ENCODE data around the gene TTLL3.
A peak's percentile ranks its signal among the peaks of the same experiment; 100 is the strongest.

TTLL3 gene

DNA sequence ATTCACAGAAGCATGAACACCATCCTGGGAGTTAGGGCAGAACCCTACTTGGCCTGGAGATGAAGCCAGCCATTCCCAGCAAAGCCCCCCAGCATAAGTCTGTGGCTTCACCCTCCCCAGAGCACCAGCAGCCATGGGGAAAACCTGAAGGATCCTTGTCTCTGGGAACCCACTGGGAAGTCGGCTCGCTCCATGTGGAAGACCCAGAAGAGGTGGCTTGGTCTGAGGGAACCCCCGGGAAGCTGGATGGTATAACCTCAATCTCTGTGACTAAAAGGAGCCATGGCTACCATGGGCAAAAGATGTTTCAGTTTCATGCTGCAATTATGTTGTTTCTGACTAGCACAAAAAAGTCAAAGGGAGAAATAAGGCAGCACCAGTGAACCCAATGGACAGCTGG, 45.5 kb downstream of the TTLL3 start:
- no peak overlapping the region for H2AK5ac ChIP-seq (ENCODE audit: low read length)
- H3K4me1 ChIP-seq (ENCODE audit: control insufficient read depth in 1 of 2, insufficient read depth in 2 of 2, low read length in 2 of 2) = peaks cover 3 to 7% of the 10 kb centered on the region in 2 experiments
- no peak overlapping the region for H3K4me2 ChIP-seq (ENCODE audit: low read length)
- H3K23ac ChIP-seq (ENCODE audit: low read length) = no peak overlapping the region
- H3K4me3 ChIP-seq (ENCODE audit: low read depth, low read length) = no peak overlapping the region
- H3K14ac ChIP-seq (ENCODE audit: low read length) = no peak overlapping the region
- no peaks in the 10 kb centered on the region for H3K79me1 ChIP-seq (ENCODE audit: low read length)
- H4K8ac ChIP-seq (ENCODE audit: low read depth, low read length) = no peak overlapping the region
- no peak overlapping the region for H3K18ac ChIP-seq (ENCODE audit: low read length)
- peak overlapping the region; percentile 17 for H2BK12ac ChIP-seq (ENCODE audit: low read length)
- H3K27ac ChIP-seq (ENCODE audit: low read depth, low read length) = no peak overlapping the region
- H4K12ac ChIP-seq (ENCODE audit: low read depth, low read length) = no peak overlapping the region
- peak overlapping the region; percentile 61 for H4K91ac ChIP-seq (ENCODE audit: low read depth, low read length)
- WGBS (ENCODE audit: extremely low coverage, insufficient coverage, insufficient read length) = no CpG with 5 or more reads among the region's 3 CpGs
- no peak overlapping the region for H2AFZ ChIP-seq (ENCODE audit: insufficient read depth, low read length, poor library complexity)
- H2BK120ac ChIP-seq (ENCODE audit: insufficient read depth, low read length, poor library complexity) = no peak overlapping the region
- H3K36me3 ChIP-seq (ENCODE audit: control insufficient read depth in 1 of 2, insufficient read depth in 2 of 2, low read length in 2 of 2) = no peaks in the 10 kb centered on the region
- no peak overlapping the region for H3K4ac ChIP-seq (ENCODE audit: low read depth, low read length)
- H3K9me3 ChIP-seq (ENCODE audit: insufficient read depth, low read depth, low read length) = no peaks in the 10 kb centered on the region
- no peak overlapping the region for H2BK5ac ChIP-seq (ENCODE audit: low read depth, low read length, poor library complexity)
- H3K79me2 ChIP-seq (ENCODE audit: control insufficient read depth, insufficient read depth, low read length, poor library complexity) = no peaks in the 10 kb centered on the region
- no peaks in the 10 kb centered on the region for H3K27me3 ChIP-seq (ENCODE audit: insufficient read depth, low read length)
- no peak for DNase-seq
- H3K9ac ChIP-seq (ENCODE audit: low read length) = no peak overlapping the region

DNA sequence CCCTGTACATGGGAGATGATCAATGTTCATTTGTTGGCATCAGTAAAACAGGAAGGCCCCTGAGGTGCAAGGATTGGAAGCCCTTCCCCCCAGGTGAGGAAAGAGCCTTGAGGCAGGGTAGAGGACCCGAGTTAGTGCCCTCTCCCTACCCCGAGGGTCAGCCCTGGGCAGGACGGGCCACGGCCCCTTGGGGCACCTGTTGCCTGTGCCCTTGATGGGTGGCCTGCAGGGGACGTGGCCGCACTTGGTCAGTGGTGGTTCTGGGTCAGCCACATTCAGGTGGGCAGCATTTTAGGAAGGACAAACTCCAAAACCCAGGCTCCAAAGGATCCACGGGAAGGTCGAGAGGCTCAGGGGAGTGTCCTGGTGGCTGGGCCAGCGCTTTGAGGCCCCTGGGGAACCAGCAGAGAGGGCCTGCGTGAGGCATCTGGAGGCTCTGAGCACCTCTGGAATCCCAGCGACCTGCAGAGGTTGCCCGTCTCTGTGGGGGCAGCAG, 49.5 kb downstream of the TTLL3 start:
- no peaks in the 10 kb centered on the region for H3K36me3 ChIP-seq (ENCODE audit: control insufficient read depth in 1 of 2, insufficient read depth in 2 of 2, low read length in 2 of 2)
- H3K23ac ChIP-seq (ENCODE audit: low read length) = no peak overlapping the region
- no peaks in the 10 kb centered on the region for H3K27me3 ChIP-seq (ENCODE audit: insufficient read depth, low read length)
- no peak overlapping the region for H4K8ac ChIP-seq (ENCODE audit: low read depth, low read length)
- no peak overlapping the region for H4K12ac ChIP-seq (ENCODE audit: low read depth, low read length)
- peaks cover 2% of the 10 kb centered on the region for H3K79me2 ChIP-seq (ENCODE audit: control insufficient read depth, insufficient read depth, low read length, poor library complexity)
- H3K4me1 ChIP-seq (ENCODE audit: control insufficient read depth in 1 of 2, insufficient read depth in 2 of 2, low read length in 2 of 2) = peaks cover 7 to 12% of the 10 kb centered on the region in 2 experiments
- no peaks in the 10 kb centered on the region for H3K9me3 ChIP-seq (ENCODE audit: insufficient read depth, low read depth, low read length)
- no peak overlapping the region for H3K4me2 ChIP-seq (ENCODE audit: low read length)
- no peak overlapping the region for H2BK5ac ChIP-seq (ENCODE audit: low read depth, low read length, poor library complexity)
- H2AK5ac ChIP-seq (ENCODE audit: low read length) = no peak overlapping the region
- H2BK120ac ChIP-seq (ENCODE audit: insufficient read depth, low read length, poor library complexity) = no peak overlapping the region
- no peak overlapping the region for H4K91ac ChIP-seq (ENCODE audit: low read depth, low read length)
- no peak overlapping the region for H3K14ac ChIP-seq (ENCODE audit: low read length)
- peaks cover 11% of the 10 kb centered on the region for H3K79me1 ChIP-seq (ENCODE audit: low read length)
- H3K27ac ChIP-seq (ENCODE audit: low read depth, low read length) = no peak overlapping the region
- H2BK12ac ChIP-seq (ENCODE audit: low read length) = no peak overlapping the region
- no peak overlapping the region for H2AFZ ChIP-seq (ENCODE audit: insufficient read depth, low read length, poor library complexity)
- no peak overlapping the region for H3K4me3 ChIP-seq (ENCODE audit: low read depth, low read length)
- no CpG with 5 or more reads among the region's 12 CpGs for WGBS (ENCODE audit: extremely low coverage, insufficient coverage, insufficient read length)
- no peak overlapping the region for H3K9ac ChIP-seq (ENCODE audit: low read length)
- no peak overlapping the region for H3K4ac ChIP-seq (ENCODE audit: low read depth, low read length)
- DNase-seq = no peak
- no peak overlapping the region for H3K18ac ChIP-seq (ENCODE audit: low read length)

DNA sequence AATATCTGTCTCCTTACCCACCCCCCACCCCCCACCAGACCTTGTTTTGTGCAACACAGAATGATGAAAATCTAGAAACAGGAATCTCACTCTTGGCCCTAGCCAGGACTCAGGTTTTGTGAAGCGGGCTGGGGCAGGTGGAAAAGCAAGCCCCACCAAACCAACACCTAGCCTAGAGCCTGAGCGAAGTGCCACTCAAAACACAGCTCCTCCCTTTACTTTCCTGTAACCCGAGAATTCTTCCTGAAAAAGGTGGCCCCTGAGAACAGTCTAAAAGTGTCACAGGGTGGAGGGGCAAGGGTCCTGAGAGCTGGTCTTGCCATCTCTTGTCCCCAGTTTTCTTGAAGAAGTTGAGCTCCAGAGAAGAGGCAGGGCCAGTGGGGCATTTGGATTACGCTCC, 51.1 kb downstream of the TTLL3 start:
- no peak for DNase-seq
- Histone ChIP-seq H3K4ac (ENCODE audit: low read depth, low read length) (no peak overlapping the region), H2BK5ac (ENCODE audit: low read depth, low read length, poor library complexity) (no peak overlapping the region), H3K4me3 (ENCODE audit: low read depth, low read length) (no peak overlapping the region), H4K12ac (ENCODE audit: low read depth, low read length) (no peak overlapping the region), H3K14ac (ENCODE audit: low read length) (no peak overlapping the region), H4K91ac (ENCODE audit: low read depth, low read length) (peak overlapping the region; percentile 22), H2BK12ac (ENCODE audit: low read length) (no peak overlapping the region), H4K8ac (ENCODE audit: low read depth, low read length) (peak overlapping the region; percentile 32), H3K9me3 (ENCODE audit: insufficient read depth, low read depth, low read length) (no peaks in the 10 kb centered on the region), H2BK120ac (ENCODE audit: insufficient read depth, low read length, poor library complexity) (no peak overlapping the region), H2AFZ (ENCODE audit: insufficient read depth, low read length, poor library complexity) (no peak overlapping the region), H3K36me3 (ENCODE audit: control insufficient read depth in 1 of 2, insufficient read depth in 2 of 2, low read length in 2 of 2) (no peaks in the 10 kb centered on the region), H3K27ac (ENCODE audit: low read depth, low read length) (no peak overlapping the region), H3K23ac (ENCODE audit: low read length) (no peak overlapping the region), H3K79me2 (ENCODE audit: control insufficient read depth, insufficient read depth, low read length, poor library complexity) (peaks cover 2% of the 10 kb centered on the region), H3K4me2 (ENCODE audit: low read length) (no peak overlapping the region), H3K79me1 (ENCODE audit: low read length) (peaks cover 11% of the 10 kb centered on the region), H3K9ac (ENCODE audit: low read length) (no peak overlapping the region), H3K27me3 (ENCODE audit: insufficient read depth, low read length) (no peaks in the 10 kb centered on the region), H2AK5ac (ENCODE audit: low read length) (no peak overlapping the region), H3K18ac (ENCODE audit: low read length) (no peak overlapping the region), H3K4me1 (ENCODE audit: control insufficient read depth in 1 of 2, insufficient read depth in 2 of 2, low read length in 2 of 2) (peaks cover 7 to 11% of the 10 kb centered on the region in 2 experiments)
- WGBS (ENCODE audit: extremely low coverage, insufficient coverage, insufficient read length) = no CpG with 5 or more reads among the region's 4 CpGs

DNA sequence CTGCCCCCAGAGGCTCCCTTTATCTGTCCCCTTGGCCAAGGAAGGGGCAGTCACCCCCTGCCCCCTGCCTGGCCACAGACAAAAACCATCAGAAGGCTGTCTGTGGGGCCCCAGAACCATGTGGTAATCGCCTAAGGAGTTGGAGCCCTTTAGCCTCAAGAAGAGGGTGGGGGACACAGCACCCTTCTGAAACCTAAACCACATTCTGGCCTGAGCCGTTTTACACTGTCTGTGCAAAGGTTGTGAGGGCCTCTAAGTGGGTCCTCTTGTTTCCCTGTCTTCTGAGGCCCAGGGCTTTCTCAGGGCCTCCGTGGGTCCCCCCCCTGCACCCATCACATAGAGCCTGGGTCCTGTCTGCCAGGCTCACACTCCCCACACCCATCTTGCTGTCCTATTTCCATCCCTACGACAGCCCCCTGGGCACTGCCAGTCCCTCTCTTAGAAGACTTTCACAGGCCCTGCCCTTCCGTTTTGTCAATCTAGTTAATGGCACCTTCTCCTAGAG, 51.6 kb downstream of the TTLL3 start:
- Histone ChIP-seq H3K4me2 (ENCODE audit: low read length) (no peak overlapping the region), H3K18ac (ENCODE audit: low read length) (no peak overlapping the region), H3K4me1 (ENCODE audit: control insufficient read depth in 1 of 2, insufficient read depth in 2 of 2, low read length in 2 of 2) (peaks cover 7 to 11% of the 10 kb centered on the region in 2 experiments), H2AFZ (ENCODE audit: insufficient read depth, low read length, poor library complexity) (no peak overlapping the region), H3K27ac (ENCODE audit: low read depth, low read length) (no peak overlapping the region), H4K91ac (ENCODE audit: low read depth, low read length) (peak overlapping the region; percentile 22), H3K36me3 (ENCODE audit: control insufficient read depth in 1 of 2, insufficient read depth in 2 of 2, low read length in 2 of 2) (no peaks in the 10 kb centered on the region), H3K27me3 (ENCODE audit: insufficient read depth, low read length) (no peaks in the 10 kb centered on the region), H3K9me3 (ENCODE audit: insufficient read depth, low read depth, low read length) (no peaks in the 10 kb centered on the region), H4K12ac (ENCODE audit: low read depth, low read length) (no peak overlapping the region), H2AK5ac (ENCODE audit: low read length) (no peak overlapping the region), H3K23ac (ENCODE audit: low read length) (no peak overlapping the region), H2BK120ac (ENCODE audit: insufficient read depth, low read length, poor library complexity) (no peak overlapping the region), H3K4ac (ENCODE audit: low read depth, low read length) (no peak overlapping the region), H3K14ac (ENCODE audit: low read length) (no peak overlapping the region), H3K9ac (ENCODE audit: low read length) (no peak overlapping the region), H2BK5ac (ENCODE audit: low read depth, low read length, poor library complexity) (no peak overlapping the region), H3K4me3 (ENCODE audit: low read depth, low read length) (no peak overlapping the region), H3K79me1 (ENCODE audit: low read length) (peaks cover 11% of the 10 kb centered on the region), H2BK12ac (ENCODE audit: low read length) (no peak overlapping the region), H3K79me2 (ENCODE audit: control insufficient read depth, insufficient read depth, low read length, poor library complexity) (peaks cover 2% of the 10 kb centered on the region), H4K8ac (ENCODE audit: low read depth, low read length) (peak overlapping the region; percentile 32)
- whole genome bisulfite sequencing (ENCODE audit: extremely low coverage, insufficient coverage, insufficient read length) = no CpG with 5 or more reads among the region's 5 CpGs
- no peak for DNase-seq

All from trophoblast cell (in vitro differentiated cells and primary cell).